ENCODE measurements around the gene CATSPERD. TPM values are rescaled to one million over a fixed set of nuclear protein-coding genes. Genes with fewer than 3 reads are reported as not detected.
A peak's percentile ranks its signal among the peaks of the same experiment; 100 is the strongest.

The CATSPERD gene
- under 1 TPM in 2 of 4 donors, not detected in 2; 0.27 to 0.47 TPM for total RNA-seq

DNA sequence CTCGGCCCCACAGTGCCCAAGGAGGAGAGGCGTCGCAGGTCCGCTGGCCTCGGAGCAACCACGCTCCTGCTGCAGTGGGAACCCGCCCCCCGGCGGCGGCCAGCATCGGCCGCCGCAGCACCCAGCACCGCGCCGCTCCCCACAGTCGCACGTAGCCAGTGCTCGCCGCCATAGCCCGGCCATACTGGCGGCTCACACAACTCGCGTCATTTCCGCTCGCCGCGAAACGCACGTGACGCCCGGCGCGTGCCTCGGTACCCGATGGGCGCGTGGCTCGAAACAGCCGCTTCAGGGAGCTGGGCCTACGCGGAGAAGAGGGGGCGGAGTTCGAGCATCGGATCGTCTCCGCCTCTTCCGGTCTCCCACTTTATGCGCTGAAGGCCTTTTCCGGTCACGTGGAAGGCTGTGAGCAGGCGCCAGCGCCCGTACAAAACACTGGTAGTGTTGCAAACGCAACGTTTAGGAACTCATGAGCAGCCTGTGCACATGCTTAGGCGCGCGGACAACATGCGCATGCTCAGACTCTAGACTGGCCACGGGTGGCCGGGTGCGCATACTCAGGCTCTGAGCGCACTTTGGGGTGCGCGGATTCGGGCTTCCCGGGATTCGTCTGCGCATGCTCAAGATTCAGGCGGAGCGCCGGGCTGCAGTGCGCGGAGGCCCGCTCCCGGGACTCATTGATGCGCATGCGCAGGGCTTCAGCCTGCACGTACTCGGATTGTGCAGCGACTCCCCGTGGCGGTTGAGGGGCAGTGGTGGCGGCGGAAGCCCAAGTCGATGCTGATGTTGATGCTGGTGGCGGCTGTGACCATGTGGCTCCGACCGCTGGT is at the start of gene CATSPERD, which contains the start of gene LONP1:
Gene CATSPERD, plus strand, starts transcription at position 677 of the 830 bp plus-strand sequence. Its CDS starts 101 bp downstream, at position 778.
Gene LONP1, minus strand, starts transcription at position 186 of the 830 bp plus-strand sequence. Its CDS starts 14 bp downstream, at position 172.
- Histone ChIP-seq H3K36me3 (peaks cover 0 to 8% of the 10 kb centered on the region in 2 donors), H3K27me3 (no peaks in the 10 kb centered on the region), H3K4me3 (peak within 1 kb of the TSS; percentile 90 to 99), H3K9me3 (no peaks in the 10 kb centered on the region), H3K27ac (peak within 1 kb of the TSS; percentile 94 to 99 (median 96)), H3K4me1 (peaks cover 0 to 42% (median 15%) of the 10 kb centered on the region in 3 donors)
- 0% methylated on average over 1 to 10 of the region's 90 CpGs for WGBS, 2 donors (ENCODE audit: low coverage in 1 of 2)
- ATAC-seq, result peak; percentile 98
- TF ChIP-seq EP300 (IDR thresholded peaks at IDR 0.05) (no peak), CTCF (IDR thresholded peaks at IDR 0.05) (peak in 3 of 4 experiments; percentile 97 to 99 (median 98)), POLR2AphosphoS5 (IDR thresholded peaks at IDR 0.05) (peak; percentile 96), POLR2A (IDR thresholded peaks at IDR 0.05) (peak; percentile 84 to 87)

GRCh38 chr19:5671600-5671999 is 48.8 kb upstream of the CATSPERD start:
- Histone ChIP-seq H3K27me3 (no peaks in the 10 kb centered on the region), H3K9me3 (no peaks in the 10 kb centered on the region), H3K27ac (no peak overlapping the region), H3K4me3 (no peak overlapping the region), H3K4me1 (no peaks in the 10 kb centered on the region), H3K36me3 (peaks cover 0 to 49% of the 10 kb centered on the region in 2 donors)
- WGBS, 2 donors (ENCODE audit: low coverage in 1 of 2), result 100% methylated on average over 1 of the region's 7 CpGs; no CpG with 5 or more reads in 1 of the 2 donors
- ATAC-seq, result no peak
- TF ChIP-seq POLR2AphosphoS5 (IDR thresholded peaks at IDR 0.05) (no peak), CTCF (IDR thresholded peaks at IDR 0.05) (no peak), EP300 (IDR thresholded peaks at IDR 0.05) (no peak), POLR2A (IDR thresholded peaks at IDR 0.05) (no peak)

DNA sequence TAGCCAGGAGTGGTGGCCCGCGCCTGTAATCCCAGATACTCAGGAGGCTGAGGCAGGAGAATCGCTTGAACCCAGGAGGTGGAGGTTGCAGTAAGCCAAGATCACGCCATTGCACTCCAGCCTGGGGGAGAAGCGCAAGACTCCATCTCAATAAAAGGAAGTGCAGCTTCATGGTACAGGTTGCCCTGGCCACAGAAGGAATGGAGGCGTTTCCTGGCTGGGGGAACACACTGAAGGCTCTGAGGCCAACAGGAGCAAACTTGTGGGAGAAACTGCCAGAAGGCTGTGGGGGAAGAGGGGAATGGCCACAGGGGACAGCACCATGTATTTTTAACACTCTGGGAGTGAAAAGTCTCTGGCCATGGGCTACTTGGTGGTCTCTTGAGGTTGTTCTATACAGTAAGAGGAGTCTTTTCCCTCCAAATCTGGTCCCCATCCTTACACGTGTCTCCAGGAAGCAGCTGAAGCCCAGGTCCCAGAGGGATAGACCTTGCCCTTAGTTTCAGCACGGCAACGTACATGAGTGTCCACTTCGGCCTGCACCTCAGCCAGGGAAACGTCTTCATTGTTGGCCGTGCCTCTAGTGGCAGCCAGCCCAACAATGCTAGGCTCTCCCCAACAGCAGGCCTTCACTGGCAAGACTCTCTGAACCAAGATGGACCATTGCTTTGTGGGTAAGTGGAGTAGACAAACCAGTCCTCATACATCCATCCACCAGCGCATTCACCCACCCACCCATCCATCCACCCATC is 47.6 kb upstream of the CATSPERD start:
- H3K4me1 ChIP-seq, result no peaks in the 10 kb centered on the region
- H3K9me3 ChIP-seq, result no peaks in the 10 kb centered on the region
- H3K36me3 ChIP-seq, result peaks cover 0 to 42% of the 10 kb centered on the region in 2 donors
- TF ChIP-seq POLR2A (IDR thresholded peaks at IDR 0.05) (no peak), EP300 (IDR thresholded peaks at IDR 0.05) (no peak), CTCF (IDR thresholded peaks at IDR 0.05) (no peak), POLR2AphosphoS5 (IDR thresholded peaks at IDR 0.05) (no peak)
- 86 to 95% methylated on average over 4 to 7 of the region's 13 CpGs for WGBS, 2 donors (ENCODE audit: low coverage in 1 of 2)
- ATAC-seq, result no peak
- H3K27me3 ChIP-seq, result no peaks in the 10 kb centered on the region
- H3K27ac ChIP-seq, result no peak overlapping the region
- H3K4me3 ChIP-seq, result no peak overlapping the region

DNA sequence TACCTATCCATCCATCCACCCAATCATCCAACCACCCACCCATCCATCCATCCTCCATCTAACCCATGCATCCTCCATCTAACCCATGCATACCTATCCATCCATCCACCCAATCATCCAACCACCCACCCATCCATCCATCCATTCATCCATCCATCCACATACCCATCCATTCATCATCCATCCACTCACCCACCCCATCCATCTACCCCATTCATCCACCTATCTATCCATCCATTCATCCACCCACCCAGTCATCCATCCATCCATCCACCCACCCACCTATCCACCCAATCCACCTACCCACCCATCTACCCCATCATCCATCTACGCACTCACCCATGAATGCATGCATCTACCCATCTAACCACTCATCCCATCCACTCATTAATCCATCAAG is 46.7 kb upstream of the CATSPERD start:
- H3K27me3 ChIP-seq, result no peaks in the 10 kb centered on the region
- TF ChIP-seq CTCF (IDR thresholded peaks at IDR 0.05), result no peak
- H3K9me3 ChIP-seq, result no peaks in the 10 kb centered on the region
- H3K36me3 ChIP-seq, result peaks cover 0 to 42% of the 10 kb centered on the region in 2 donors
- H3K4me3 ChIP-seq, result no peak overlapping the region
- H3K4me1 ChIP-seq, result peaks cover 0 to 9% (median 0%) of the 10 kb centered on the region in 3 donors
- 100% methylated on average over 1 of the region's 1 CpG for WGBS, 2 donors (ENCODE audit: low coverage in 1 of 2)
- H3K27ac ChIP-seq, result no peak overlapping the region
- no peak for ATAC-seq

Measured in gastroesophageal sphincter (tissue), 4 donors.